HG02943 (cell line): Measurements from ENCODE around the gene C17orf100.

Experiments
- ATAC-seq: cut with Tn5 transposase; IDR thresholded peaks from one replicate; pipeline ENCODE4 v1.9.1; 2021; ENCODE audit warnings: mild to moderate bottlenecking, low read depth, moderate library complexity; ENCODE audit not compliant: unreplicated experiment

The C17orf100 gene

DNA sequence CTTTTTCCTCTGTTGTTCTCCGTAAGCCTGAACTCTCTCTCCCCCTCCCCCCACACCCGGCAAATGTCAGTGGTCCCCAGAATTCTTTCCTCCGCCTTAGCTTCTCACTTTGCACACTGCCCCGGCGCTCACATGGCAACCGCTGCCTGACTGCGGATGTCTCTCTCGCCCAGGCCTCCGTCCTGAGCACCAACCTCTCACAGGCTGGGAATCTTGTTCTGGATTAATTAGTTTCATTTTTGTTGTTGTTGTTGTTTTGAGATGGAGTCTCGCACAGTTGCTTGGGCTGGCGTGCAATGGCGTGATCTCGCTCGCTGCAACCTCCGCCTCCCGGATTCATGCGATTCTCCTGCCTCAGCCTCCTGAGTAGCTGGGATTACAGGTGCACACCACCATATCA lies 16.7 kb downstream of the C17orf100 start:
- ATAC-seq: no peak

DNA sequence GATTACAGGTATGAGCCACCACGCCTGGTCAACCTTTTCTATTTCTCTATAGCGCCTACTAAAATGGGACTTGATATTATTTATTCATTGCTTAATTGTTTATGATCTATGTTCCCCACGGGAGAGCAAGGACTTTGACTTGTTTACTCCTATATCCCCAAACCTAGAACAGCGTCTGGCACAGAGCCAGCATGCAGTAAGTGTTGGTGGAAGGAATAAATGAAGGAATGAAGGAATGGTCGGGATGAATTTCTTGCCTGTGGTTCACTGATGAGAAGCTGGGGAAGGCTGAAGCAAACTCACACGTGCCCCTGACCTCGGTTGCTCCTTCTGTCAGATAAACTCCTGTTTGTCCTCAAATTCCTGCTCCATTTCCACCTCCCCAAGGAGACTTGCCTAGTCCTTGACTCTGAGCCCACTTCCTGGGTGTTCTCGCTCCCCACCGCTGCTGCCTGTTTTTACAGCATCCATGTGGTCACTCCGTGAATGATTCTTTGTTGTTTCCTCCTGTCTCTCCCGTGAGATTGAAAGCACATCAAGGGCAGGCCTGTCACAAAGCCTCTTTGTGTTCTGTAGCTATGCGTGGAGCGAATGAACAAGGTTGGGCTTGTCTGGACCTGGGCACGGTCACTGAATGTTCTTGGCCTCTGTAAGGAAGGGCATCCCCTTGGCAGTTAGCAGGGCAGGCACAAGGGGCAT lies 17.3 kb downstream of the C17orf100 start:
- ATAC-seq: no peak

DNA sequence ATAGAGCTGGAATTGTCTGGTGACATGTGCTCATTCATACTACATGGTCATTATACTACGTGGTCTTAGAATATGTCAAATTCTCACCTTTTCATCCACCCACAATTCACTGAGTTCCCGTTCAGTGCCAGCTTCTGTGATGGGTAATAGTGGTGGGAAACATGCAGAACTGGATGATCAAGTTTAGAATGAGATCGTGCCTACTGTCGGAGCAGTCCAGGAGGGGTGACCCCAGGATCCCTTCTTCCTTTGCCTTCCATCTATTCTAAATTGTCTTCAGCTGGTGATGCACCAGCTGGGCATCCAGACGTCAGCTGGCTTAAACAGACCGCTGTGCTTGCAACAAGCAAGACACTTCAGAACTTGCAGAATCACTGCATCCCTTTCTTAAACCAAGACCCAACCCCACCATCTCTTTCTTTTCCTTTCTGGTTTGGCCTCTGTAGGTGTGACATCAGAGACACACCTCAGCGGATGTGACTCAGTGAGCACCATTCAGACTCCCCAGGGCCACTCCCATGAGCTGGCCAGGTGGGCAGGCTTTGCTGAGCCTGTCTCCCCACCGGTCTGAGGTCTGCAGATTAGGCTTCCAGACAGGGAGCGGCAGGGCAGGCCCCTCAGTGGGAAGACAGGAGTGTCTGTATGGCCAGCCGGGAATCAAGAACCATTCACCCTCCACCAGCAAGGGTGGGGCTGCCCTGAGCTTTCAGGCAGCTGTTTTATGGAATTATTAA lies 18.1 kb downstream of the C17orf100 start:
- no peak for ATAC-seq

DNA sequence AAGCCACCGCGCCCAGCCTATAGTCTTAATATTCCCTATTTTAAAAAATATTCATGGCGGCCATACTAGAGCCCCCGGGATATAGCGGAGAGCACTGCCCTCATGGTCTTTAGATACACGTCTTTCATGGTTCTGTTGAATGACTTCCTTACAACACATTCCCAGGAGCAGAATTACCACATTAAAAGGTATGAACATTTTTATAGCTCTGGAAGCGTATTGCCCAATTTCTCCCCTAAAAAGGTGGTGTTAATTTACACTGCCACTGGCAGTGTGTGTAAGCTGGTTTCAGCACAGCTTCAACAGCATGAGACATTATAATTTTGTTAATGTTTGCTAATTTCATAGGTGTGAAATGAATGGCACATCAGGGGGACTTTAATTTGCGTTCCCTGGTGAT lies 19.0 kb downstream of the C17orf100 start:
- no peak for ATAC-seq

DNA sequence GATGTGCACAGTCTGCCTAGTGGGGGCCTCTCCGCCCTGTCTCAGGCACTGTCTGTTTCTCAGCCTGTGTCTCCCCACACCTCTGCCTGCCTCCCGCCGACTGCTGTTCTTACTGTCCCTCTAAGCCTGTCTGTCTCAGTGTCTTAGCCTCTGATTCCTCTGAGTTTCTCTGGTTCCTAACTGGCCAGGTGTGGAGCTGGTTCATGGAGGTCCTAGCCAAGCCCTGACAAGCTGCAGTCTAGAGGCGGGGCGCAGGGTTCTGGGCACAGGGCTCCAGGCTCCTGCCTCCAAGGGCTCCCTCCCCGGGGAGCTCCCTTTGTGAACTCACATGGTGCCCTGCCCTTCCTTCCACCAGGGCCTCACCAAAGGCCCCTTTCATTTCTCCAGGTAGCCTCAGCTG lies 19.4 kb downstream of the C17orf100 start:
- no peak for ATAC-seq

DNA sequence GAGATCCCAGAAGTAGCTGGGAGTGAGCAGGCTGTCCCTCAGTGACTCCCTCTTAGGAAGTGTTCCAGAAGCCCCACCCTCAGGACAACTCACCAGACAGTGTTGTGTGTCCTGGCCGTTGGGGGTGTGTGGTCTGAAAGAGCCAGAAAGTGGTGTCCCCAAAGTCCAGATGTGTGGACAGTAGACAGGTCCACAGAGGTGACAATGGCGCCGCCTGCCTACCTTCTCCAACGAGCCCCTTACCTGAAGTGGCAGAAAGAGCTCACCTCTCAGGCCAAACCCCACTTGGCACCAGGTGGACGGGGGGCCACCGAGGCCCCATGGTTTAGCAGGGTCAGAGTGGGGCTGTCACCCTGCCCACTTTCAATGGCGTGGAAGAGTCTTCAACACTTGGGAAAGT lies 19.9 kb downstream of the C17orf100 start:
- no peak for ATAC-seq

DNA sequence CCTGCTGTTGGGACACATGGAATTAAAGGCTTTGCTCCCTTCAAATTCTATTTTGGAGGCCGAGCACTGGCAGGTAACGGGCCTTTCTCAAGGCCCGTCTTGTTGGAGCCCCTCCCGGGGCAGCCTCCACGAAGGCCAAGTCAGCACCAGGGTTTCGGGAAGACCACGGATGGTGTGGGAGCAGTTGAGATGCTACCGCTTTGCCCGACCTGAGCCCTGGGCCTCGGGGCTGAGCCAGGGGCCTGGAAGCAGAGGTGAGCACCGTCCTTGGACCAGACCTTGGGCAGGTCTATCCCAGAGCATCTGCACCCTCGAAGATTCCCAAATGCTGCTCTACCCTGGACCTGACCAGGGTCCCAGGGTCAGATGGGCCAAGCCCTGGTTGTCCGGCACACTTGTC lies 23.0 kb downstream of the C17orf100 start:
- no peak for ATAC-seq

DNA sequence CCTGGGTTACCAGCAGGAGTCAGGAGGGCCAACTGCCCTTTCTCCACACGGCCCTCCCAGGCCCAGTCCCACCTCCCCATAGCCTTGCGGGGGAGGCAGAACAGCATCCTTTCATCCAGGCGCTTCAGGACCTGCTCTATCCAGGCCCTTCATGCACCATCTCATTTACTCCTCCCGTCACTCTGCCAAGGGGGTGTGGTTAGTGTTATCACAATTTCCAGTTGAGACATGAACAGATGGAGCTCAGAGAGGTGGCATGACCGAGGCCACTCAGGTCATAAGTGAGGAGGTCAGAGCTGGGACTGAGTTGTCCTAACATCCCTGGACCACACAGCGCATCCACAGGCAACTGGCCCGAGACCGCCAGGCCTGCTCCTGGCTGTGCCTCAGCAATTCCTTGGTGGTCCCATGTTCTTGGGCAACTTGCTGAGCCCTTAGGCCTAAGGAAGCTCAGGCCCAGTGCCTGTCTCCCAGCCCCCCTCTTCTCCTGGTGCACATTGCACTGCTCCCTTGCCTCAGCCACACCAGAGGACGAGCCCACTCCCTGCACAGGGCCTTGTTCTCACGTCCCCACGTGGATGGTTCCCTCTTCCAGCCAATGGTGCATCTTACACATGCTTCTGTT lies 23.8 kb downstream of the C17orf100 start:
- no peak for ATAC-seq

DNA sequence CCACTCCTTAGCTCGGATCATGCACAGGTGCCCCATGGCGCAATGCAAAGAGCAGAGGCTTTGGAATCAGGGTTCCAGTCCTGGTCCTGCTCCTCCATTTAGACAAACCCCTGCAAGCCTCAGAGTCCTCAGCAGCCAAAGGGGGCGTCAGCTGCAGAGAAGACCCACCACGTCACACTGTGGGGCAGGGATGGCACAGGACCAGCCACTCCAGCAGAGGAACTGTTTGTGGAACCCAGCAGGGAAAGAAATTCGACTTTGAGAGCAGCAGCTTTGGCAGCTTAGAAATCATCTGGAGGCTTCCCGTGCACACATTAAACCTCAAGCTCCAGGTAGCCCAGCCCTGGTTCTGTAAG lies 25.2 kb downstream of the C17orf100 start:
- no peak for ATAC-seq

DNA sequence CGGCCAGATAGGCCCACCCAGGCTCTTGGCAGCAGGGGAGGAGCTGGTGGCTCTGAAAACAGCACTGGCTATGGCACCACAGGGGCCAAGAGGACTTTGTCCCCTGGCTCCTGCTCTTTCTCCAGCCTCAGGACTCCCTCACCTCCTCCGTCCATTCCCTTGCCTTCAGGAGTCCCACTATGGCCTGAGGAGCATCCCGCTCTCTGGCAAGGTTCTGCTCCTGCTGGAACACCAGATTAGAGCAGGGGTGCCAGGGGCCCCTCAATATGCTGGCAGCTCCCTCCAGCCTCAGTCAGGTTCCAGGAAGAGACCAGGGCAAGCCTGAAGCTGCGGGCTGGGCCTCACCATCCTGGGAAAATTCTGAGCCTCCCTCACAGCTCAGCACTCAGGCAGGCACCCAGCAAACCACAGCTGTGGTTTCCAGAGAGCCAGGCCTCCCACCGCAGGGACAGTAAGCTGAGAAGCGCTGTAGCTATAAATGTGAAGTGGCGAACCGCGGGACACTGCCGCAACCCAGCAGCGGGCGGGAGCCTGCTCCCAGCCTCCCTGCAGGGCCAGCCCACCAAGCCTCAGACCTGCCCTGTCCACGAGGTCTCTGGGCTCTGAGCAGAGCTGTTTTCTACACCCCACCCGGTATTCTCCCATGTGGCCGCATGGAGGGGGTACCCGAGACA lies 25.7 kb downstream of the C17orf100 start:
- no peak for ATAC-seq

DNA sequence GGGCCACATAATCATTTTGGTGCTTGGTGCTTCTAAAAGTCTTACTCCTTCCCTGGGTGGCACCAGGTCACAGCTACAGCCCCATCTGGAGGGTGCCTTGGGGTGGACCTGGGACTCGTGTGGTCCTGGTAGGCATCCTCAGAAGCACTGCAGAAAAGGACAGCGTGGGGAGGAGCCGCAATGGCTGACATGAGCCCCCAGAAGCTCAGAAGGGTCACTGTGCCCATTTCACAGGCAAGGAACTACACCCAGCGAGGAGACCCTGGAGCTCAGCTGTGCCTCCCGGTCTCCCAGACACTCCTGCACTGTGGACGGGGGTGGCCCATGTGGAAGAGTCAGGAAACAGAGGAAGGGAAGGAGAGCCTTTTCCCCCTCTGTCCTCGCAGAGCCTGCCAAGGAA lies 26.4 kb downstream of the C17orf100 start:
- ATAC-seq: no peak

DNA sequence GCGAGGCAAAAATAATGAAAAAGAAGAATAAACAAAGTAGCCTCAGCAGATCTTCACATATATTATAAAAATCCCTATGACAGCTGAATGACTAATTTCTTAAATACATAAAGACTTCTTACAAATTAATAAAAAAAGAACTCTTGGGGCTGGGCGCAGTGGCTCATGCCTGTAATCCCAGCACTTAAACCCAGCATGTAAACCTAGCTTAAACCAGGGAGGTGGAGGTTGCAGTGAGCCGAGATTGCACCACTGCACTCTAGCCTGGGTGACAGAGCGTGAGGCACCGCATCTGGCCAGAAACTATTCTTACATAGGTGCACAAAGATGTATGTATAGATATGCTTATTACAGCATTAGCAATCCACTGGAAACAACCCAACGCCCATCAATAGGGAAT lies 27.7 kb downstream of the C17orf100 start:
- no peak for ATAC-seq

DNA sequence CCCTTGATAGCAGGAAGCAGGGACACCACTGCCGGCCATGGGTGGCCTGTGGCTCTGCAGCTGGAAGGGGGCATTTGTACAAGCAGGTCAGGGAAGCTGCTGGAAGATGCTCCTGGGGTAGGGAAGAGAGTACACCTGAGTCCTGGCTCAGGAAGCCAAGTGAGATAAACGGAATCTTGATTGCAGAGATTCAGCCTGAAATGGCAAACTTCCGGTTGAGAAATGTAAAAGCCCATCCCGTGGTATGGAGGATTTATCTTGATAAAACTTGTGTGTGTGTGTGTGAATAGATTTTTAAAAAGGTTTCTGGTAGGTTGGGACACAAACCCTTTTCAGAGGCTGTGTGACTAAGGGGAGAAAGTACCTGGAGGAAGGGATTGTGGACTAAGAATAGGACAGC lies 29.6 kb downstream of the C17orf100 start:
- no peak for ATAC-seq

DNA sequence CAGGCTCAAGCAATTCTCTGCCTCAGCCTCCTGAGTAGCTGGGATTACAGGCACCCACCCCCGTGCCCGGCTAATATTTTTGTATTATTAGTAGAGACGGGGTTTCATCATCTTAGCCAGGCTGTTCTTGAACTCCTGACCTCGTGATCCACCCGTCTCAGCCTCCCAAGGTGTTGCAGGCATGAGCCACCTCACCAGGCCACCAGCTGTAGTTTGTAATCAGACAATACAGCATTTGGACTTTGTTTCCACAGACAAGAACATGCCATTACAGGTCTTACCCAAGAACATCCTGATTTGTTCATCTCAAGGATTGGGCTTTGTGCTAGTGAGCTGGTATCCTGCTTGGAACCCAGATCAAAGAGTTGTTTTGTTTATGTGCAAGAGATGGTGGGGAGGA lies 30.1 kb downstream of the C17orf100 start:
- ATAC-seq: no peak

DNA sequence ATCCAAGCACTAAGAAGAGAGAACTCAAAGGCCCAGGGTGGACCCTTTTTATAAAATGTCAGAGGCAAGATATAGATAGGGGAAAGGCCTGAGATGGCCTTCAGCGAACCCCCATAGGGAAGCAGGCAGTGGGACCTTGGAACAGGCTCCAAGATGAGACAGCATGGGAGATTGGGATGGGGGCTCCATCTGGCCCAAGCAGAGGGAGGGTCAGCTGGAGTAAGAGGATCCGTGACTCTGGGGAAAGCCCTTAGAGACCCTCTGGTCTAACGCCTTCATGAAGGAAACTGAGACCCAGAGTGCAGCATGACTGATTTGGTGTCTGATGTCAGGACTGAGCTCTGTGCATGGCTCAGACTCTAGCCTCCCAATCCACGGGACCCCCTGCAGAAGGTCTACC lies 30.8 kb downstream of the C17orf100 start:
- no peak for ATAC-seq

DNA sequence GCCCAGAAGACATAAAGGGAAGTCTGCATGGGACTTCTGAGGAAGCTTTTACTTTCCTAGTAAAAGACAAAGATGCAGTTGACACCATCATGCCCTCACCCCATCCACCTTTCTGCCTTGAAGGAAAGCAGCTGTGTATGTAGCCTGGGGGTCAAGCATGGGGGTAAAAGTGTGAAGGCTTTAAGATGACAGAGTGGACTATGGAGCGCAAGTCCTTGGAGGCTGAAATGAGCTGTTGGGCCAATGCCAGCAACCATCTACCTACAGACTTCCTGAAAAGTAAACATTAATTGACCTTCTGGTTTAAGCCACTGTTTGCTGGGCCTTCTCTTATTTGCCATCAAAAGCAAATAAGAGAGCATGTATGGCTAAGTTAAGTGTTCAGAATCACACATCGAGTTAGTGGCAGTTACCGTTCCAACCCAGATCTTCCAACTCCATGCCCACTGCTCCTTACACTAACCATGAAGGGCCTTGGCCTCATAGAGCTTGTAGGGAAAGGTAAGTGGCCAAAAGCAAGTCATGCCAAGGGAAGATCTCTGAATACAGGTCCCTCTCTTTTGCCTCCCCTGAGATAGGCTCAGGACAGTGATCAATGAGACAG lies 31.6 kb downstream of the C17orf100 start:
- no peak for ATAC-seq

DNA sequence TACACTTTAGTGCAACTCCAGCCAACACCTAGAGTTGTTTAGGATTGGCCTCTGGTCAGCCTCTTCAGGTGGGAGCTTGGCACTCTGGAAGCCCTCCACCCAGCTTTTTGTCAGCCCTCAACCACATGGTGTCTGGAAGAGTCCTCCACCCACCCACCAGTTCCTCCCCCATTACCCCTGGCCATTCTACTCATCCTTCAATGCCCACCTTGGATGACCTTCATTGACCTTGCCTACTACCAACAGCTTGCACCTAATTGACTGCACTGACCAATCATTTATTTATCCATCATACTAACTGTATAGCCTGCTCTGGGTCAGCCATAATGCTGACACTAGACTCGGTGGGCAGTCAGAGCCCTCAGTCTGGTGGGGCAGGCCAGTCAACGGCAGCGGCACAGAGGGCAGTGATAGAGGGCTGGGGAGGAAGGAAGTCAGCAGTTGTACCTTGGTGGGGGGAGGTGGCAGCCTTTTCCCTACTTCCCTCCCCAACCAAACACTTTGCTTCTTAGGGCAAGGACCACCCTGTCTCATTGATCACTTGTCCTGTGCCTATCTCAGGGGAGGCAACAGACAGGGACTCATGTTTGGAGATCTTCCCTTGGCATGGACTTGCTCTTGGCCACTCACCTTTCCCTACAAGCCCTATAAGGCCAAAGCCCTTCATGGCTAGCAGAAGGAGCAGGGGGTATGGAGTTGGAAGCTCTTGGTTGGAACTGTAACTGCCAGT lies 32.3 kb downstream of the C17orf100 start:
- ATAC-seq: no peak

DNA sequence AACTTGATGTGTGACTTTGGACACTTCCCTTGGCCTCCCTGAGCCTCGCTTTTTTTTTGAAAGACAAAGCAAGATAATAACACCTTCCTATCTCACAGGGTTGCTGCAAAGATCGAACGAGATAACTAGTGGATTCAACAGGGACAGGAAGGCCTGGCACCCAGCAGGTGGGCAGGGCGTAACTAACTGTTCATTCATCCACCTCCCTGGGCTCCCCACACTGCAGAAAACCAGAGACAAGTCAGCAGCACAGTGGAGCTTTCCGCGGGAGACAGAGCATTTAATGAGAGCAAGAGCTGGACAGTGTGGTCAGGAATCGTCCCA lies 32.9 kb downstream of the C17orf100 start:
- ATAC-seq: no peak

DNA sequence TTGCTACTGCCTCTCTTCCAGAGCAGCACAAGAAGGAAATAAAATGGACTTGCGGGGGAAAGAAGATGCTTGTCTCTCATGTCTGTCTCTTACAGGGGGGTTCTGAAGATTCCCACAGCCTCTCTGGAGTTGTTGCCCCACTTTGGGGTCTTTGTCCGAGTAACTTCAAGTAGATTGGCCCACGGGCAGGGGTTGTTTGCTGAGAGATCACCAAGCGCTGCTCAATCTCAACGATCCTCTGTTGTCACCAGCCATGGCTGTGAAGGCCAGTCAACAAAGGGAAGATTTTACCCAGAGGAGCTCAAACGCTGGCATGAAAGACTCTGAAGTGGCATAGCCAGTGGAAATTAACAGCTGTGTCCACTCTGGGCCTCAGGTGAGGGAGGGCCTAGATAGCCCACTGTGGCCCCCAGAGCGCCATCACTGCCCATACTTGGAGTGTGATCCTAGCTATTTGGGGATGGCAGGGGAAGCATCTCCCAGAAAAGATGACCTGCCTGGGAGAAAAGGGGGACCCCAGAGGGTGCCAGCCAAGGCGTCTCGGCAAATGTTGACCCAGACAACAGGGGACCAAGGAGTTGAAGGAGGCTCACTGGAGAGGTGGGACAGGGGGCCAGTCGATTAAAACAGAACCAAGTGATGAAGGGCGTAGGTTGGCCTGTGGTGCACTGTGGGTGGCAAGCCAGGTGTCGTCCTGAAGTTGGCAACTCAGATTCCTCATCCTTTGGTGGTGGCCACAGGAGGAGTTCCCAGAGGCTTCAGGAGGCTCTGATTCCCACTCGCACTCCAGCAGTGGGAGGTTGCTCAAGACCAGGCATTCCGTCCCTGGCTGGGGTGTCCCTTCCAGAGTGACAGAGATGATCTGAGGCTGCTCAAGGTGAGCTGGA lies 33.6 kb downstream of the C17orf100 start:
- ATAC-seq: no peak

DNA sequence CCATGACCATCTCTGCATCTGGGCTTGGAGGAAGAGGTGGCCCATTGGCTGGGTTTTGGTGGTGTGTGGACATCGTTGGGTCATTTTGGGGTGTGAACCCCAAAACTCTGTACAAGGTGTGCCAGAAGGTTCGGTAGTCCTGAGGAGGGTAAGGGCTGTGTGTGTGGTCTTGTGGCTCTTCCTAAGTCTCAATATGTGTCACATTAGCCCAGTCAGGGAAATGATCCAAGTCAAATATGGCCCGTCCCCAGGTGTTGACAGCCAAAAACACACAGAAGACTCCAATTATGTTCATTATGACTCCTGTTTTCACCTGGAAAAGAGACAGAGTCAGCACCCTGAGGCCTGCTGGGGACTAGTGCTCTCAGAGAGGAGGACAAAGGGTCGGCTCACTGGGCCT lies 34.5 kb downstream of the C17orf100 start:
- ATAC-seq: no peak
